HEK293 (cell line): Measurements from ENCODE around the gene PHGDH.

Experiments
- CTCF ChIA-PET: fragments of 350-600 bp; formaldehyde crosslinking; extraction: SDS; loops from one replicate; lab custom pipeline; 2021; ENCODE audit warnings: antibody characterized with exemption; lab: Yijun Ruan, JAX
- POLR2A ChIA-PET: fragments of 300-600 bp; formaldehyde crosslinking; extraction: SDS; loops from one replicate; lab custom pipeline; 2020; ENCODE audit warnings: antibody characterized with exemption, inconsistent platforms; lab: Yijun Ruan, JAX
- H3K27ac ChIP-seq: fragments of 200-500 bp; sonication (Bioruptor generic); 2 replicates; pipeline ENCODE4 v1.5.1; 2014; ENCODE audit warnings: low read depth, low read length, control low read depth, inconsistent platforms; ENCODE audit errors: extremely low read depth
- H3K36me3 ChIP-seq, 2 experiments: fragments of 200-500 bp in 1 of 2; sonication (Bioruptor generic) in 1 of 2; 1 replicate in 1 of 2; 2 replicates in 1 of 2; pipeline ENCODE4 v1.5.1; 2014 to 2017; ENCODE audit warnings: inconsistent platforms in 2 of 2, low read length in 2 of 2; ENCODE audit not compliant: control insufficient read depth in 2 of 2, insufficient read depth in 1 of 2
- H3K4me1 ChIP-seq: fragments of 200-500 bp; sonication (Bioruptor generic); 2 replicates; pipeline ENCODE4 v1.5.1; 2014; ENCODE audit warnings: mild to moderate bottlenecking, low read length, inconsistent platforms; ENCODE audit not compliant: control insufficient read depth, insufficient read depth
- H3K4me3 ChIP-seq: 2 replicates; pipeline ENCODE4 v1.5.1; 2011; ENCODE audit warnings: low read depth, mild to moderate bottlenecking, control low read depth, low read length, moderate library complexity
- H3K9me3 ChIP-seq: fragments of 200-500 bp; sonication (Bioruptor generic); 2 replicates; pipeline ENCODE4 v1.5.1; 2014; ENCODE audit warnings: low read depth, low read length, inconsistent platforms; ENCODE audit not compliant: control insufficient read depth, insufficient read depth
- EGR2 ChIP-seq: fragments of 450-650 bp; formaldehyde crosslinking; IDR thresholded peaks from 2 replicates; pipeline ENCODE4 v1.5.1; 2016; ENCODE audit warnings: low read depth, missing biosample characterization, missing genetic modification characterization
- FEZF1 ChIP-seq: fragments of 450-650 bp; formaldehyde crosslinking; IDR thresholded peaks from 2 replicates; pipeline ENCODE4 v1.5.1; 2016; ENCODE audit warnings: missing biosample characterization, missing genetic modification characterization
- GFI1B ChIP-seq: fragments of 450-650 bp; formaldehyde crosslinking; IDR thresholded peaks from 2 replicates; pipeline ENCODE4 v1.5.1; 2016; ENCODE audit warnings: missing biosample characterization, missing genetic modification characterization
- HOXD13 ChIP-seq: sonication (generic); formaldehyde crosslinking; IDR thresholded peaks from 2 replicates; pipeline ENCODE4 v1.8.0; 2022; ENCODE audit warnings: missing genetic modification reagents, borderline replicate concordance
- MEIS1 ChIP-seq: sonication (generic); formaldehyde crosslinking; IDR thresholded peaks from 2 replicates; pipeline ENCODE4 v1.8.1; 2022; ENCODE audit warnings: missing genetic modification reagents, mild to moderate bottlenecking, borderline replicate concordance
- PRDM1 ChIP-seq: fragments of 450-650 bp; formaldehyde crosslinking; IDR thresholded peaks from 2 replicates; pipeline ENCODE4; 2016; ENCODE audit warnings: missing biosample characterization, missing genetic modification characterization
- REPIN1 ChIP-seq: fragments of 450-650 bp; formaldehyde crosslinking; IDR thresholded peaks from 2 replicates; pipeline ENCODE4 v1.5.1; 2017; ENCODE audit warnings: missing biosample characterization, missing genetic modification characterization, low read depth
- SCRT1 ChIP-seq: fragments of 450-650 bp; formaldehyde crosslinking; IDR thresholded peaks from 2 replicates; pipeline ENCODE4 v1.5.1; 2016; ENCODE audit warnings: missing biosample characterization, missing genetic modification characterization, borderline replicate concordance
- SETDB1 ChIP-seq: IDR thresholded peaks from one replicate; pipeline ENCODE4 v1.6.1; 2017; ENCODE audit warnings: mild to moderate bottlenecking, low read length, moderate library complexity, mixed read lengths; ENCODE audit not compliant: insufficient read length
- ZBTB26 ChIP-seq: fragments of 450-650 bp; formaldehyde crosslinking; optimal IDR thresholded peaks from 2 replicates; pipeline ENCODE3; 2016; ENCODE audit warnings: missing biosample characterization, mild to moderate bottlenecking, missing genetic modification characterization
- ZEB2 ChIP-seq: fragments of 450-650 bp; formaldehyde crosslinking; IDR thresholded peaks from 2 replicates; pipeline ENCODE4 v1.5.1; 2016; ENCODE audit warnings: missing biosample characterization, missing genetic modification characterization
- ZNF174 ChIP-seq: fragments of 450-650 bp; formaldehyde crosslinking; IDR thresholded peaks from 2 replicates; pipeline ENCODE4 v1.5.0; 2017; ENCODE audit warnings: missing biosample characterization, mild to moderate bottlenecking, missing genetic modification characterization
- ZNF2 ChIP-seq: fragments of 450-650 bp; formaldehyde crosslinking; IDR thresholded peaks from 2 replicates; pipeline ENCODE4 v1.5.1; 2016; ENCODE audit warnings: missing biosample characterization, missing genetic modification characterization
- ZNF221 ChIP-seq: fragments of 450-650 bp; formaldehyde crosslinking; IDR thresholded peaks from 2 replicates; pipeline ENCODE4 v1.5.1; 2017; ENCODE audit warnings: missing biosample characterization, missing genetic modification characterization, borderline replicate concordance
- ZNF23 ChIP-seq: fragments of 450-650 bp; formaldehyde crosslinking; IDR thresholded peaks from 2 replicates; pipeline ENCODE4 v1.5.1; 2016; ENCODE audit warnings: missing biosample characterization, missing genetic modification characterization, borderline replicate concordance
- ZNF239 ChIP-seq: fragments of 450-650 bp; formaldehyde crosslinking; IDR thresholded peaks from 2 replicates; pipeline ENCODE4 v1.5.1; 2016; ENCODE audit warnings: missing biosample characterization, missing genetic modification characterization
- ZNF292 ChIP-seq: fragments of 450-650 bp; formaldehyde crosslinking; IDR thresholded peaks from 2 replicates; pipeline ENCODE4 v1.5.1; 2016; ENCODE audit warnings: low read depth, missing biosample characterization, missing genetic modification characterization, borderline replicate concordance
- ZNF324 ChIP-seq: fragments of 450-650 bp; formaldehyde crosslinking; IDR thresholded peaks from 2 replicates; pipeline ENCODE4 v1.5.1; 2016; ENCODE audit warnings: missing biosample characterization, missing genetic modification characterization
- ZNF335 ChIP-seq: fragments of 450-650 bp; formaldehyde crosslinking; conservative IDR thresholded peaks from 2 replicates; pipeline ENCODE4 v1.5.1; 2016; ENCODE audit warnings: missing biosample characterization, missing genetic modification characterization
- ZNF350 ChIP-seq: fragments of 450-650 bp; formaldehyde crosslinking; IDR thresholded peaks from 2 replicates; pipeline ENCODE4 v1.5.0; 2017; ENCODE audit warnings: missing biosample characterization, mild to moderate bottlenecking, missing genetic modification characterization
- ZNF473 ChIP-seq: fragments of 450-650 bp; formaldehyde crosslinking; IDR thresholded peaks from 2 replicates; pipeline ENCODE4 v1.5.1; 2017; ENCODE audit warnings: missing biosample characterization, missing genetic modification characterization
- ZNF488 ChIP-seq: fragments of 450-650 bp; formaldehyde crosslinking; IDR thresholded peaks from 2 replicates; pipeline ENCODE4 v1.5.1; 2016; ENCODE audit warnings: missing biosample characterization, missing genetic modification characterization
- ZNF530 ChIP-seq: fragments of 450-650 bp; formaldehyde crosslinking; IDR thresholded peaks from 2 replicates; pipeline ENCODE4 v1.5.1; 2016; ENCODE audit warnings: low read depth, missing biosample characterization, missing genetic modification characterization
- ZNF544 ChIP-seq: fragments of 450-650 bp; formaldehyde crosslinking; IDR thresholded peaks from 2 replicates; pipeline ENCODE4 v1.5.0; 2017; ENCODE audit warnings: missing biosample characterization, missing genetic modification characterization
- ZNF623 ChIP-seq: fragments of 450-650 bp; formaldehyde crosslinking; IDR thresholded peaks from 2 replicates; pipeline ENCODE4 v1.5.1; 2016; ENCODE audit warnings: missing biosample characterization, missing genetic modification characterization
- ZNF639 ChIP-seq: fragments of 450-650 bp; formaldehyde crosslinking; IDR thresholded peaks from 2 replicates; pipeline ENCODE4 v1.5.1; 2016; ENCODE audit warnings: missing biosample characterization, missing genetic modification characterization
- ZNF704 ChIP-seq: fragments of 450-650 bp; formaldehyde crosslinking; IDR thresholded peaks from 2 replicates; pipeline ENCODE4 v1.5.1; 2016; ENCODE audit warnings: missing biosample characterization, missing genetic modification characterization
- ZNF785 ChIP-seq: fragments of 450-650 bp; formaldehyde crosslinking; IDR thresholded peaks from 2 replicates; pipeline ENCODE4 v1.5.1; 2016; ENCODE audit warnings: missing biosample characterization, missing genetic modification characterization
- ZSCAN30 ChIP-seq: fragments of 450-650 bp; IDR thresholded peaks from 2 replicates; pipeline ENCODE4 v1.5.1; 2018; ENCODE audit warnings: missing biosample characterization, mild to moderate bottlenecking, missing genetic modification characterization, moderate library complexity
- ZSCAN5A ChIP-seq: fragments of 450-650 bp; formaldehyde crosslinking; IDR thresholded peaks from 2 replicates; pipeline ENCODE4 v1.5.1; 2016; ENCODE audit warnings: missing biosample characterization, missing genetic modification characterization

Gene PHGDH

GRCh38 chr1:119738100-119738720 lies 26.5 kb downstream of the PHGDH start (continued):
- no peak for TF ChIP-seq ZNF639 (tag by site-specific recombination)

- TF ChIP-seq ZNF174 (tag by site-specific recombination) (no peak), ZNF785 (tag by site-specific recombination) (no peak), REPIN1 (no peak), ZBTB26 (no peak), EGR2 (tag by site-specific recombination) (no peak), ZNF544 (tag by site-specific recombination) (no peak), ZNF530 (no peak), ZNF239 (tag by site-specific recombination) (no peak), ZNF335 (tag by site-specific recombination) (no peak), ZNF2 (tag by site-specific recombination) (no peak), ZNF23 (tag by site-specific recombination) (no peak), ZNF473 (tag by site-specific recombination) (no peak), HOXD13 (no peak), SETDB1 (no peak), ZNF292 (no peak), PRDM1 (no peak), ZNF623 (tag by site-specific recombination) (no peak)
- TF ChIP-seq, all 188 proteins: peak for 0
- H3K27ac ChIP-seq, result no peak overlapping the region
- CTCF ChIA-PET, result interaction anchor here (0.8 kb wide), 1 partner anchor 62 kb away, joined by 3 read pairs; no protein-coding TSS in a partner anchor
- no peaks in the 10 kb centered on the region for H3K9me3 ChIP-seq
- no peaks in the 10 kb centered on the region for H3K4me1 ChIP-seq
- peaks cover 4 to 98% of the 10 kb centered on the region in 2 experiments; a peak in 2 of 3 replicates for H3K36me3 ChIP-seq
- H3K4me3 ChIP-seq, result no peak overlapping the region
- POLR2A ChIA-PET, result interaction anchor here (2.1 kb wide), 1 partner anchor 27 kb away, joined by 6 read pairs; the partner anchor contains the start of gene PHGDH
Measured at GRCh38 chr1:119739150-119739549, 27.4 kb downstream of the PHGDH start.

GRCh38 chr1:119740261-119740660 lies 28.5 kb downstream of the PHGDH start:
- H3K36me3 ChIP-seq, result peaks cover 1 to 87% of the 10 kb centered on the region in 2 experiments; a peak in 2 of 3 replicates
- CTCF ChIA-PET, result no interaction called here
- TF ChIP-seq REPIN1, result no peak
- TF ChIP-seq FEZF1, result no peak
- TF ChIP-seq GFI1B (tag by site-specific recombination), result no peak
- TF ChIP-seq ZNF350 (tag by site-specific recombination), result no peak
- no peak for TF ChIP-seq ZNF221 (tag by site-specific recombination)
- TF ChIP-seq ZSCAN30, result no peak
- no peak for TF ChIP-seq ZEB2
- TF ChIP-seq ZNF174 (tag by site-specific recombination), result no peak
- TF ChIP-seq ZNF488 (tag by site-specific recombination), result no peak
- no peak for TF ChIP-seq ZNF704
- no peak for TF ChIP-seq ZSCAN5A (tag by site-specific recombination)
- TF ChIP-seq ZNF324 (tag by site-specific recombination), result no peak
- no peak for TF ChIP-seq MEIS1 (CRISPR knock-in tag)
- no peak for TF ChIP-seq SCRT1

More at GRCh38 chr1:119740261-119740660, 28.5 kb downstream of the PHGDH start:
- POLR2A ChIA-PET, result no interaction called here
- Histone ChIP-seq H3K4me1 (no peaks in the 10 kb centered on the region), H3K4me3 (no peak overlapping the region), H3K9me3 (no peaks in the 10 kb centered on the region), H3K27ac (no peak overlapping the region)
